Endothelial cell of hepatic sinusoid (primary cell): Measurements from ENCODE around the gene AP1B1.

Experiments used
- in situ Hi-C: cut with HindIII; loops from 2 replicates; pipeline ENCODE4 v1.10.0; 2017; ENCODE audit warnings: low sequenced_read_pairs

The AP1B1 gene

GRCh38 chr22:29302681-29303465, 85.5 kb downstream of the AP1B1 start:
- in situ Hi-C loops = no loop called here

- in situ Hi-C loops = no loop called here
These were observed 86.0 kb downstream of the AP1B1 start for GRCh38 chr22:29302402-29302680.

- in situ Hi-C loops = no loop called here
These were observed 86.5 kb downstream of the AP1B1 start for GRCh38 chr22:29301716-29302401.

GRCh38 chr22:29300807-29301601, 87.4 kb downstream of the AP1B1 start:
- in situ Hi-C loops = no loop called here

GRCh38 chr22:29300467-29300806, 87.9 kb downstream of the AP1B1 start:
- in situ Hi-C loops = no loop called here

- in situ Hi-C loops = no loop called here
These were observed 89.1 kb downstream of the AP1B1 start for GRCh38 chr22:29299136-29299900.

- in situ Hi-C loops = no loop called here
These were observed 89.7 kb downstream of the AP1B1 start for GRCh38 chr22:29298641-29299040.

- in situ Hi-C loops = no loop called here
These were observed 96.0 kb downstream of the AP1B1 start for GRCh38 chr22:29292379-29292778.

- in situ Hi-C loops = no loop called here
These were observed 97.2 kb downstream of the AP1B1 start for GRCh38 chr22:29291215-29291614.

- in situ Hi-C loops = no loop called here
These were observed 98.3 kb downstream of the AP1B1 start for GRCh38 chr22:29290061-29290460.

GRCh38 chr22:29288837-29289236, 99.5 kb downstream of the AP1B1 start:
- in situ Hi-C loops = no loop called here

GRCh38 chr22:29284196-29284595, 104.2 kb downstream of the AP1B1 start:
- in situ Hi-C loops = no loop called here

- in situ Hi-C loops = loop anchor here (5.0 kb wide), 1 partner anchor 69 kb away; no protein-coding TSS in a partner anchor
These were observed 110.4 kb downstream of the AP1B1 start for GRCh38 chr22:29277927-29278326.
